HG03159 (cell line): ENCODE data around the gene ENG.
"Not testable (repeated sequence)": the region's sequence is repeated elsewhere in the genome, so short reads cannot be mapped to it uniquely, and the experiment has no call there.

Experiments
- ATAC-seq: cut with Tn5 transposase; IDR thresholded peaks from one replicate; pipeline ENCODE4 v1.9.1; 2021; ENCODE audit warnings: mild to moderate bottlenecking, moderate library complexity; ENCODE audit not compliant: unreplicated experiment

ENG gene

DNA sequence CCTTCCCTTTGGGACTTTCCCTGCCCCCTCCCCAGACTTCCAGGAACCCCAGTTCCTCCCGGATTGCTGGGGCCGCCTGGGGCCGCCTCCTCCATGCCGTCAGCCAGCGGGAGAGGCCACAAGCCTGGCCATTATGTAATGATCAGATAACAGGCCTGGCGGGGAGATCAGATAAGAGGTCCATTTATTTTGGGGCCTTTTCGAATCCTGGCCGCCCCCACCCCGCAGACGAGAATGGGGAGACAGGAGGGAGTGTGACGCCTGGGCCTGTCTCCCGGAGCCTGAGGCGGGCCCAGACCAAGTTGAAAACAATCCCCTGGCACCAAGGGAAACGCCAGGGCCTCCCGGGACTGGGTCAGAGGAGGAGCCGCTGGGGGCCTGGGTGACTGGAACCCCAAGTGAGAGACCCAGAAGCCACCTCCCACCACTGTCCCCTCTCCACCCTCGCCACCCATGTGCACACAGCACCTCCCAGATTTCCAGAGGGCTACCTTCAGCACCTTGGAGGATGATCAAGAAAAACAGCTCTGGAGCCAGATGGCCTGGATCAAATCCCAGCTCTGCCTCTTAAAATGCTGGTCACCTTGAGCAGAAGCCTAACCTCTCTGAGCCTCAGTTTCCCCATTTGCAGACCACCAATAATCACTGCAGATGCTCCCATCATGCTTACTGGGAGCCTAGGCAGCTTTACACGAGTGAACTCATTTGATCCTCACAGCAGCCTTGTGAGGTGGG is 7.8 kb downstream of the ENG start:
- no peak for ATAC-seq

DNA sequence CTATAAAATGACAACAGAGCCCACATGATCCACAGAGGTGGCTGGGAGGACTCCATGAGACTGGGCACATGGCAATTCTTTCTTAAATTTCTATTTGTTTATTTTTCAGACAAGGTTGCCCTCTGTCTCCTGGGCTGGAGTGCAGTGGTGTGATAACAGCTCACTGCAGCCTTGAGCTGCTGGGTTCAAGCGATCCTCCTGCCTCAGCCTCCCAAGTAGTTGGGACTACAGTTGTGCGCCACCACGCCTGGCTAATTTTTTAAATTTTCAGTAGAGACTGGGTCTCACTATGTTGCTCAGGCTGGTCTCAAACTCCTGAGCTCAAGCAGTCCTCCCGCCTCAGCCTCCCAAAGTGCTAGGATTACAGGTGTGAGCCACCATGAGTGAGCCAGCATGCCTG is 8.8 kb downstream of the ENG start:
- not testable (repeated sequence) for ATAC-seq

DNA sequence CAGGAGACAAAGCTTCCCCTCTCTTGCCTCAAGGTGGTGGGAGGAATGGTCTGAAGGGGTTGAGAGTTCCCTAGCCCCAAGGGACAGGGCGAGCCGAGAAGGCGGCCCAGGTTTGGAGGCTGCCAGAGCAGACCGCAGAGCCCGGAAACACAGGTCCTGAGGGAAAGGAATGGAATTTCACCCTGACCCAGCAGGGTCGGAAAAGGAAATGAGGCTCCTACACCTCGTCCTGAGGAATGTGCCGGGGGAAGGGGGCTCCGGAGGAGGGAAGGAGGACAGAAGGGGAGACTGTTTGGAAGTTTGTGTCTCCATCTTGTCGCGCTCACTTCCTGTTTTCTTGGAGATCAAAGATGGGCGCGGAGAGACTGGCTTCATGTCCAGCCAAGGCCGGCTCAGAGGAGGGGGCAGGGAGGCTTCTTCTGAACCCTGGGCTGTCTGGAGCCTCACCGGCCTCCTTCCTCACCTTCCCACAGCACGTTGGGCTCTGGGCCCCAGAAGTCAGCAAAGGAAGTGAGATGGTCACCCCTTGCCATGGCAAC is 9.6 kb downstream of the ENG start:
- ATAC-seq = no peak

DNA sequence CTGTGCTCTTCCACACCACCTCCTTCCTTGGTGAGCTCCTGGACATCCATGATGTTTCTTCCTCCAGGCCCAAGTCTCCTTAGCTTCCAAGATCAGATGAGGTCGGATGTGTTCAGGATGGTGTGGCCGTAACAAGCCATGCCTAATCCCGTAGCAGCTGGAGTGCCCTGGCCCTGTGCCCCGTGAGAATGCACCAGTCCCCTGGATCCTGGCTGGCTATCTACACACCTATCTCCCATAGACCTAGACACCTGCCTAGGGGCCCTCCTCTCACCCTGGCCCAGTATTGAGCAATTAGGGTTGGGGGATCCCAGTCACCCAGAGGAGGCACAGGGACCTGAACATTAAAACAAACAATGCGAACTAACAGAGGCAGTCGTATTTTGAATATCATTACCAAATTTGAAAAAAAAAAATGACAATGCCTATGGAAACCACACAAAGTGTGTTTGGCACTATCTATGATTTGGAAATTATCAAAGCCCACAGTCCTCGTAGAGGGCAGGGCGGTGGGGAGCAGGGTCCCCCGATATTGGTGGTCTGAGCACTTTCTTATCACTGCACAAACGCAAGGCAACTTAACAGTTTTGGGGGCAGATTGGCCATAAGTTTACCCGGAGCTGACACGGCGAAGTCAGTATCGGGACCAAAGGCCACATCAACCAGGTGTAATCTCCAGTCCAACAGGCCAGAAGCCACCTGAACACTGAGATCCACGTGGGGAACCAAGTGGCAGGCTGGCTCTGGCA is 13.2 kb downstream of the ENG start:
- no peak for ATAC-seq

DNA sequence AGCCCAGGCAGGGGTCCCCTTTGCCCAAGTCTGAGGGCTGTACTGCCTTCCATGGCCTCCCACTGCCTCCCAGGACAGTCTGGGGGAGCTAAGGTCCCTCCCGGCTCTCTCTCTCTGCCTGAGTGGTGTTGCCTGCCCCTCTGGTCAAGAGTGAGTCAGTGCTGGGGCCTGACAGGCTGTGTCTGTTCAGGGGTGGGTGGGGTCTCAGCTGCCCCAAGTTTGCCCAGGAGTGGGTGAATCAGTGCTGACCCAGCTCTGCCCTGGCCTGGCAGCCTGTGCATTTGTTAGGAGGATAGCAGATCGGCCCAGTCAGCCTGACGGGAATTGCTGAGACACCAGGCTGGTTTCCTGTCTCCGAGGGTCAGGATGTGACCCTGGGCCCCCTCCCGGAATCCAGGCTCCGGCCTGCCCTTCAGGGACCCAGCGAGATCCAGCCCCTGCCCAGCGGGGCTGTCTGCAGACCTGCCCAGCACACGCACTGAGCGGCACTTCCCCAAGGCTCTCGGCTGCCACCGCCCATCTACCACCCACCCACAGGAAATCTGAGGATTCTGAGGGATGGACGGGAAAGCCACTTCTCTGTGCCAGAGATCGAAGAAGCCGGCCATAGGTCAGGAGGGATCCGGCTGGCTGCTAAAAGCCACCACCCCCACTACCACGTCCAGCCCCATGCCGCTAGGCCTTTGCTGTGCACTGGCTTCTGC is 15.9 kb downstream of the ENG start:
- ATAC-seq = no peak

DNA sequence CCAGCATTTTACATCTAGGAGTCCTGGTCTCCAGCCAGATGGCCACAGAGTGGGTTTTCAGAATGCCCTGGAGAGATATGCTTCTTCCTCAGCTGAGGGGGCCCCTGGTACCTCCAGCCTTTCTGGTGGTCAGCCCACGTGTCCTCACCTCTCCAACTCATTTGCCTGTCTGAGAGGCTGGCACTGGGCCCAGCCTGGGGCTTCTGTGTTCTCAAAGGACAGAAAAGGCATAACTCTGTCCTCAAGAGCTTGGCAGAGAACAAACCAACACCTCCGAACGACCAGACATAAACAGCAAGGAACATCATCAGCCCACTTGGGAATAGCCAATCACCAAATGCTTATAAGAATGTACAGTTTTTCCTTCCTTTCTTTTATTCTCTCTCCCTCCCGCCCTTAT is 17.1 kb downstream of the ENG start:
- ATAC-seq = no peak

DNA sequence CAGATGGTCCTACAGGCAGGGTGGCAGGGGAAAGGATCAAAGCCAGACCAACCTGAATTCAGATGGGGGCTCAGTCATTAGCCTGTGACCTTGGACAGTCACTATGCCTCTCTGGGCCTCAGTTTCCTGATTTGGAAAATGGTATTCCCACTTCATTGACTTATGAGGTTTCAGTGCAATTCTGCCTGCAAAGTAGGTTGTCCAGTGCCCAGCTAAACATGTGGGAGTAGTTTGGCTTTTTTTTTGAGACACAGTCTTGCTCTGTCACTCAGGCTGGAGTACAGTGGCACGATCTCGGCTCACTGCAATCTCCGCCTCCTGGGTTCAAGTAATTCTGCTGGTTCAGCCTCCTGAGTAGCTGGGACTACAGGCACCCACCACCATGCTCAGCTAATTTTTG is 17.9 kb downstream of the ENG start:
- ATAC-seq = not testable (repeated sequence)

DNA sequence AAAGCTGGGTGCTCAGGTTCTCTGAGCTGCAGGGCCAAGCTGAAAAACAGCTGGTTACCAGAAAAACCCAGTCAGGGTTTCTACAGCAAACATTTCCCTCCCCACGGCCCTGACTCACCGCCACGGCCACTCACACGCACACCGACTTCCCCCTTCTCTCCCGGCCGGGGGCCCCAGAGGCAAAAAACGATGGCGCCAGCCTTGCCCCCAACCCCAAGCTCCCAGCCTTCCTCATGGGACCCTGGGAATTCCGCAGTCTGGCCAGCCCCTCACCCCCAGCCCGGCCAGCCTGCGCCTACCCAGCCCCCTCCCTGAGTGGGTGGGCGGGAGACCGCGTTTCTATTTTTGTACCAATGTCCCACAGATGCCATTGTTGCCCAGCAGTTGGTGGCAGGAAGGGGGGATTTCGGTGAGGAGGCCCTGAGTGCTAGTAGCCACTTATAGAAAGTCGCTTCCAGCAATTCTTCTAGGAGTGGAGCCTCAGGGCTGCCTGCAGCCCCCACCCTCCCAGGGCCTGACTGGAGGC is 18.4 kb downstream of the ENG start:
- ATAC-seq = no peak

DNA sequence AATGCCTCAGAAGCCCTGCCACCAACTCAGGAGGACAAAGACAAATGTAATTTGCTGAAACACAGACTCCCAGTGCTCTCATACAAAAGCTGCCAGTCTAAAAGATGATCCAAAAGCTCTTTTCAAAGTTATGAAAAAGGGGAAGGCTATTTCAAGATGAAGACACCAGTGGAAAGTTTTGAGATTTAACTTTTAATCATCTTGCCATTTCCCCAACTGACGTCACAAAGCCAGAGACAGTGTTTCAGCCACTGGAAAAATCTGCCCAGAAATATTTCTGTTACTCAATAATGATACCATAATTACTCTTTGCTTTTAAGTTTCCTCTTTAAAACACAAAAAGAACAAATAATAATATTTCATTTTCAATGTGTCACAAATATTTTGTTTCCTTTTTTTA is 20.9 kb downstream of the ENG start:
- no peak for ATAC-seq

DNA sequence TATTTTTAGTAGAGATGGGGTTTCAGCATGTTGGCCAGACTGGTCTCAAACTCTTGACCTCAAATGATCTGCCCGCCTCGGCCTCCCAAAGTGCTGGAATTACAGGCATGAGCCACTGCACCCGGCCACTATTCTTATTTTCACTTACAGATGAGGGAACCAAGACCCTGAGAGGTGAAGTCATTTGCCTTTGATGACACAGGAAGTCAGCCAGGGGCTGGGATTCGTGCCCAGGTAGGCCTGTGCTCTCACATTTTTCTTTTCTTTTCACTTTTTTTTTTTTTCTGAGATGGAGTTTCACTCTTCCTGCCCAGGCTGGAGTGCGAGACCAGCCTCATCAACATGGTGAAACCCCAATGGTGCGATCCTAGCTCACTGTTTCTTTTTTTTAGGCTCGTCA is 22.2 kb downstream of the ENG start:
- ATAC-seq = no peak

DNA sequence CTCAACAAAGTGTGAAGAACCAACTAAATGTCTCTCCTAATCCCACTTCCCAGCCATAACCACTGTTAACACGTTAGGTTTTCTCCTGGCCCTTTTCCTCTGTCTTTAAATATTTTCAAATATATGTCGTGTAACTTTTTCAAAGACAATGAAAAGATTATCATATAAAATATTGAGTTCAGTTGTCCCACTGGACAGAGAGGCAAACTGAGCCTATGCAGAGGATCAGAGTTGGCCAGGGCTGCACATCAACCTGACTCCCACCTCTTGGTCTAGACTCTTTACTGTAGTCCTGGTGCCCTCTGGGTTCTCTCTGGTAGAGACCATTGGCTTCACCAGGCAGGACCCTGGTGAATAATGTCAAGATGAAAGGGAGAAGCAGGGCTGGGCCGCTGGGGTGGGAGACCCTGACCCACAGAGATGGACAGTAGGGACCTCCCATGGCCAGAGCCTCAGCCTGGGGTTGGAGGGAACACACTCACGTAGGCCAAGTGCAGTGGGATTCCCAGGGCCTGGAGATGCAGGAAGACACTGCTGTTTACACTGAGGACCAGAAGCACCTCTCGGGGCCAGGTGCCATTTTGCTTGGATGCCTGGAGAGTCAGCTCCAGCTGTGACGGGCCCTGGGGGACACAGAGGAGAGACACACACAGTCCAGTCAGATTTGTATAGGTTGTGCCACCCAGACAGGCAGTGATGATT is 25.1 kb downstream of the ENG start:
- ATAC-seq = no peak

DNA sequence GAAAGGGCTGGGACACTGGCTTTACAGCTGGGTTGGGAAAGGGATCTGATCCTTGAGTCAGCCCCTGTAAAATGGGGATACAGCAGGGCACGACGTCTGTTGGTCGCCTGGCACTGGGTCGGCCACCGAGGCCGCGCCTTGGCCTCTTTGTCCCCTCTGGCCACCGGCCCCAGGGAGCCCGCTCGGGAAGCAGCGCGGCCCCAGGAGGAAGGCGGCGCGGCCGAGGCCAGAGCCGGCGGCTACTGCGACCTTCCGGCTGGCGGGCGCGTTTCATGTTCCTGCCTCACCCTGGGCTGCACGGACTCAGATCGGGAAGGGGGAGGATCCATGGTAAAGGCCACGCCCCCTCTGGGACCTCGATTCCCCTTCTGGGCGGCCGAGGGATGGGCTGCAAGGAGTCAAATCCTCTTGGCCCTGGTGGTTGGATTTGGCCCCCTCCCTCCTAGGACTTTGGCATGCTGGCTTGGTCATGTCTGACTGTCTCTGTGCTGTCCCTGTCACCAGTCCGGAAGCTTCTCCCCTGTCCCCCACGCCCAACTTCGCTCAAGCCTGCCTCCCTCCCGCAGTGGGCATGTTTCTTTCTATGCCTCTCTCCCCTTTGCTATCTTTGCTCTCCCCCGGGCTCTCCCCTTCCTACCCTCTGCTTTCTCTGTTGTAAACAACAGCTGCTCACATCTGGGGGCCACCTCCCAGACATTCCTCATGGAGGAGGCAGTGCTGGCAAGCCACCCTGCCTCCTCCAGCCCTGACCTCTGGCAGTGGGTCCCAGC is 26.0 kb downstream of the ENG start:
- no peak for ATAC-seq

DNA sequence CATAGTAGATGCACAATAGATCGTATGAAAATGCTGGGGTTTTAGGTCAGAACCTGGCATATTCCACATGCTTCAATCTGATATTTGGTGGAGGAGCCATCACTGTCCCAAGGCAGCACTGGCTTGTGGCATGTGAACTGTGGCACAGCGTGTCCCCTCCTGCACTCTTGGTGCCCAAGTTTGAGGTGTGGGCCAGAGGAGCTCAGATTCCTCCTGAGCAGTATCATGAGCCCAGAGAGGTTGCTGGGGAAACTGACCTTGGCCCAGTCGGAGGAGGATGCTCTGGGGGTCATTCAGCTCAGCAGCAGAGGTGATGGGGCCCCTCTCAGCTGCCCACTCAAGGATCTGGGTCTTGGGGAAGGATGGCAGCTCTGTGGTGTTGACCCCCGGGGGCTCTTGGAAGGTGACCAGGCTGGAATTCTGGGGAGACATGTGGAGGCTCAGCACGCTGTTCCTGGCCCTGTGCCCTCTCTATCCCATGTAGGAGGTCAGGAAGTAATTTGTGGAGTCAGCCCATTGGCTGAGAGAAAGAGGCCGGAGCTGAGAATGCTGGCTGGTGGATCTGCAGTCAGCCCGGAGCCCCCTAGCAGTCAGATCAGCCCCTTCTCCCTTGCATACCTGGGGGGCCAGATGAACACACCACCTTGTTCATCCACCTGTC is 28.1 kb downstream of the ENG start:
- no peak for ATAC-seq

DNA sequence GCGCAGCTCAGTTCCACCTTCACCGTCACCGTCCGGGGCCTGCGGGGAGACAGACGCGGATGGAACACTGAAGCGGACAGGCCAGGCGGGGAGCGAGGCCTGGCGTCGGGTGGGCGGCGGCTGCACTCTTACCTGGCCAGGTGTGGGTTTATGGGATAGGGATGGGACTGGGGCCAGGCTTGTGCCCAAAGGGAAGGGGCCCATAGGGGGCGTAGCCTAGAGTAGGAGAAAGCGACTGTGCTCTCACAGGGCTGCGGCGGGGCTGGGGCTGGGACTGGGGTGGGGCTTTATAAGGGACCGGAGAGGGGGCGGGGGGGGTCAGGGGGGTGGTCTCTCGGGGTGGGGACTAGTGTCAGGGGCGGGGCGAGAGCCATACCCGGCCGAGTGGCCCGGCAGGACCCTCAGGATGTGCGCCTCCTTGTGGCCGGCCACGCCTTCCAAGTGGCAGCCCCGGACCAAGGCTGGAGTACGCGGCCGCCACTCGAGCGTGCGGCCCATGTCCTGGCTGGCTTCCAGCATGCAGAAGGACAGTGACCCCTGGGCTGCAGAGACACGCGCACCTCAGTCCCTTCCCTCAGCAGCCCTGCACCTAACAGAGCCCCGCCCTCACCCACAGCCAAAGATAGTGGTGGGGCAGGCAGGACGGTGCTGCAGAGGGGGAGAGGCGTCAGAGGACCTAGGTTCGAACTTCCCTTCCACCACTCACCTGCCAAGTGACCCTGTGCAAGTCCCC is 29.0 kb downstream of the ENG start:
- no peak for ATAC-seq

DNA sequence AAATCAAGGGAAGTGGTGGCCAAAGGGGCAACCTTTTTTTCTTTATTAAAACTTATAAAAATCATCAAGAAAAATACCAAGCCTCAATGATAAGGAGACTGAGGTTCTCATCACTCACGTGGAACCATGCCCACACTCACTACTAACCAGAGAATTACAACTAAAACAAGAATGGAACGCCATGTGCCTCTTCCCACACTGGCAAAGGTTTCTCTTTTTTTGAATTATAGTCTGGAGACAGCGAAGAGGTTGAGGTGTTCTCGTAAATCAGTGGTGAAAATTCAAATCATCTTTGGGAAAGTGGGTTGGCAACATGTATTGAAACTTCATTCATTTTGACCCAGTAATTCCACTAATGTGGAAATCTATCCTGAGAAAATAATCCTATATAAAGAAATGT is 32.4 kb downstream of the ENG start:
- ATAC-seq = no peak

DNA sequence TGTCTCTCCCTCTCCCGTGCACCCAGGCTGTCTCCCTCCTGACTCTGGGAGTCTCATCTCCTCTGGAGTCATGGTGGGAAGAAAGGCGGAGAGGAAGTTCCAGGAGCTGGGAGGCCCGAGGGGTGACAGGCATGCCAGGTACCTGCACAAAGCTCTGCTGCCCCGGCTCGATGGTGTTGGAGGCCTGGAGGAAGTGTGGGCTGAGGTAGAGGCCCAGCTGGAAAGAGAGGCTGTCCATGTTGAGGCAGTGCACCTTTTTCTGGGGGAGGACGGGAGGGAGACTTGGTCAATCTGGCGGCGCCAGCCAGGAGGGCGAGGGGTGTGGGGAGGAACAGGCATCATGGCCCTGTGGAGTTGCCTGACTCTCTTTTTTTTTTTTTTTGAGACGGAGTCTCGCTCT is 35.9 kb downstream of the ENG start:
- no peak for ATAC-seq

DNA sequence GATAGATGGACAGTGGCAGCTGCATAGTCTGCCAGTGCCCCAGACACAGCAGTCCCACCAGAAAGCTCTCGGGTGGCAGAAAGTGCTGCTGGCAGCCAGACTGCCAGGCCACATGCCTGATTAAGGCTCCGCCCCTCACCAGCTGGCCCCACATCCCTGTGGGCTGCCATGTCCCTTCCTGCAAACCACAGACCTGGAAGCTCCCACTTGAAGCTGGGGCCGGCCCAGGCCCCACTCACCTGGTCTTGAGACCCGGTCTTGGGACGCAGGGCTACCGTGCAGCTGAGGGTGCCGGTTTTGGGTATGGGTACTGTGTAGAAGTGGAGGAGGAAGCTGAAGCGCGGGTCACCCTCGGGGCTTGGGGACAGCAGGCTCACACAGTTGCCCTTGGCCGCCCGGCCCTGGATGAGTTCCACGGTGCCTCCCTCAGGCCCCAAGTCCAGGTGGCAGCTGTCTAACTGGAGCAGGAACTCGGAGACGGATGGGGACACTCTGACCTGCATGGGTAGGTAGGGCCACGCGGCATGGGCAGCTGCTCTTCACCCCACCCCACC is 36.5 kb downstream of the ENG start:
- no peak for ATAC-seq

DNA sequence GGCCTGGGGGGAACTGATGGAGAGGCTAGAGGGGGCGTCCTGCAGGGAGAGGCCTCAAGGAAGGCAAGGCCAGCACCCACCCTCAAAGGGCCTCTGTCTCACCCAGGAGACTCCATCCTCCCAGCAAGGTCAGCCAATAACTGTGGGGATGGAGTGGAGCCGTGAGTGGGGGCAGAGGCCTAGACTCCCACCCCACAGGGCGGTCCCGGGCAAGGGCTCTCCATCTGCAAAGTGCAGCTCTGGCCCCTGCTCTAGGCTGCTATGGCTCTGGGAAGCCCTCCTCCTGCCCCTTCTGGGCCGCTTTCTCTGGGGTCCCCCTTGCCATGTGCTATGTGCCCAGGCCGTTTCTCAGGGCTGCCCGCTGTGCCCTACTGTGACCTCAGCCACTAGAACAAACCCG is 37.7 kb downstream of the ENG start:
- no peak for ATAC-seq

DNA sequence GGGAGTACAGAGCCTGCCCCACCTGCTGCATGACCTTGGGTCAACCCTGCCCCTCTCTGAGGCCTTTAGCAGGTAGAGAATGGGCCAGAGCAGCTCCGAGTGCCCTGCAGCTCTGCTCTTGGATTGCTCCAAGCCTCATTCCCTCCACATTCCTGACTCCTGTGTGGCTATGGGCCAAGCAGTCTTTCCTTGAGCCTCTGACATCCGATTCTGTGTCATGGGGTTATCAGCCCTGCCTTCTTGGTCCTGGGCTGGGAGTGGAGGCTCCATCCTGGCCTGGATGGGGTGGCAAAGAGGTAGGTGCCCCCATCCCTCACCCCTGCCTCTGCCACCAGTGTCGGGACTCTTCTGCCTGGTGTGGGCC is 38.1 kb downstream of the ENG start:
- ATAC-seq = no peak
